Fibroblast of skin of right biceps (primary cell): ENCODE data around the gene ITGB8.

Experiments used
- DNase-seq: peaks from one replicate; pipeline ENCODE4 v3.0.0-alpha.2; 2013

ITGB8 gene

GRCh38 chr7:20343941-20344340, 13.2 kb downstream of the ITGB8 start:
- no peak for DNase-seq

- no peak for DNase-seq
These were observed 13.7 kb downstream of the ITGB8 start for GRCh38 chr7:20344396-20344795.

GRCh38 chr7:20346577-20346976, 15.9 kb downstream of the ITGB8 start:
- DNase-seq: no peak

- DNase-seq: no peak
These were observed 17.0 kb downstream of the ITGB8 start for GRCh38 chr7:20347680-20348079.

- no peak for DNase-seq
These were observed 17.6 kb downstream of the ITGB8 start for GRCh38 chr7:20348125-20348807.

- DNase-seq: no peak
These were observed 19.8 kb downstream of the ITGB8 start for GRCh38 chr7:20350518-20350951.

- DNase-seq: no peak
These were observed 20.4 kb downstream of the ITGB8 start for GRCh38 chr7:20350996-20351692.

GRCh38 chr7:20351901-20352300, 21.2 kb downstream of the ITGB8 start:
- DNase-seq: peak; percentile 76

- peak; percentile 65 for DNase-seq
These were observed 22.0 kb downstream of the ITGB8 start for GRCh38 chr7:20352573-20353306.

GRCh38 chr7:20354610-20355528, 24.2 kb downstream of the ITGB8 start:
- DNase-seq: no peak

GRCh38 chr7:20358106-20358505, 27.4 kb downstream of the ITGB8 start:
- no peak for DNase-seq

GRCh38 chr7:20358762-20359282, 28.1 kb downstream of the ITGB8 start:
- no peak for DNase-seq

- peak; percentile 49 for DNase-seq
These were observed 28.8 kb downstream of the ITGB8 start for GRCh38 chr7:20359341-20359963.

- DNase-seq: no peak
These were observed 32.0 kb downstream of the ITGB8 start for GRCh38 chr7:20362574-20363253.

- no peak for DNase-seq
These were observed 34.0 kb downstream of the ITGB8 start for GRCh38 chr7:20364571-20365196.

- no peak for DNase-seq
These were observed 34.8 kb downstream of the ITGB8 start for GRCh38 chr7:20365486-20365885.

GRCh38 chr7:20374399-20374798, 43.7 kb downstream of the ITGB8 start:
- DNase-seq: no peak

GRCh38 chr7:20376796-20377195, 46.1 kb downstream of the ITGB8 start:
- DNase-seq: no peak

- DNase-seq: no peak
These were observed 50.8 kb downstream of the ITGB8 start for GRCh38 chr7:20381406-20382034.

GRCh38 chr7:20383351-20383750, 52.7 kb downstream of the ITGB8 start:
- peak; percentile 18 for DNase-seq
